Mucosa of descending colon (tissue), 3 donors: ENCODE measurements around the gene TMEM185B. TPM values are rescaled to one million over a fixed set of nuclear protein-coding genes. Genes with fewer than 3 reads are reported as not detected.

Experiments
- ATAC-seq: fragments of 200-7000 bp; cut with Tn5 transposase; one replicate; pipeline ENCODE4 v1.9.1; 2020; ENCODE audit warnings: mild to moderate bottlenecking, moderate library complexity
- DNase-seq, 3 donors: peaks; one replicate each; pipeline ENCODE4 v3.0.0-alpha.2; 2020
- H3K36me3 ChIP-seq: fragments of 200-600 bp; one replicate; pipeline ENCODE4 v1.8.0; 2021; ENCODE audit warnings: low read depth, mild to moderate bottlenecking
- H3K4me1 ChIP-seq: fragments of 200-600 bp; one replicate; pipeline ENCODE4 v1.8.0; 2021; ENCODE audit warnings: low read depth, mild to moderate bottlenecking
- H3K4me3 ChIP-seq: fragments of 200-600 bp; one replicate; pipeline ENCODE4 v1.8.0; 2021; ENCODE audit warnings: mild to moderate bottlenecking
- H3K9me3 ChIP-seq: fragments of 200-600 bp; one replicate; pipeline ENCODE4 v1.8.0; 2021; ENCODE audit warnings: mild to moderate bottlenecking
- intact Hi-C, 2 donors: fragments of 100-400 bp; cut with DNase I in 1 of 2; cut with micrococcal nuclease in 1 of 2; formaldehyde crosslinking; loops; one replicate each; pipeline versions ENCODE4 v1.11.0 to v1.11.1; 2022; cut with DNase I, micrococcal nuclease
- total RNA-seq, 3 donors: library from RNA; stranded (reverse); fragmentation: NEBNext Ultra II Directional in 2 of 3; extraction: Animal tissue kit (Norgen Biotek cat#: 25700) in 2 of 3; gene quantifications; one replicate each; pipeline versions ENCODE4 v1.2.1 to v1.2.4, GENCODE V29; 2021 to 2023
- TF ChIP-seq, protein P1 (sequence below): fragments of 200-600 bp; IDR thresholded peaks from one replicate; pipeline ENCODE4 v1.8.0; 2022; ENCODE audit warnings: antibody characterized with exemption, mild to moderate bottlenecking
- donor health status: DM: no; HTN: no; CAD: no; lungs with moderate emphysema.
- donor health status: DM: no; HTN: no; CAD: no.
- donor health status: DM: no; HTN: yes; CAD: no.

TMEM185B gene
- total RNA-seq, 3 donors from 2014 or later: 13.6 to 19.0 (median 14.2) TPM

GRCh38 chr2:120258196-120258595 lies 35.0 kb upstream of the TMEM185B start:
- intact Hi-C loops: no loop called here
- peaks cover 5% of the 10 kb centered on the region for H3K4me1 ChIP-seq
- no peaks in the 10 kb centered on the region for H3K36me3 ChIP-seq
- H3K4me3 ChIP-seq: no peak overlapping the region
- TF ChIP-seq, protein P1, sequence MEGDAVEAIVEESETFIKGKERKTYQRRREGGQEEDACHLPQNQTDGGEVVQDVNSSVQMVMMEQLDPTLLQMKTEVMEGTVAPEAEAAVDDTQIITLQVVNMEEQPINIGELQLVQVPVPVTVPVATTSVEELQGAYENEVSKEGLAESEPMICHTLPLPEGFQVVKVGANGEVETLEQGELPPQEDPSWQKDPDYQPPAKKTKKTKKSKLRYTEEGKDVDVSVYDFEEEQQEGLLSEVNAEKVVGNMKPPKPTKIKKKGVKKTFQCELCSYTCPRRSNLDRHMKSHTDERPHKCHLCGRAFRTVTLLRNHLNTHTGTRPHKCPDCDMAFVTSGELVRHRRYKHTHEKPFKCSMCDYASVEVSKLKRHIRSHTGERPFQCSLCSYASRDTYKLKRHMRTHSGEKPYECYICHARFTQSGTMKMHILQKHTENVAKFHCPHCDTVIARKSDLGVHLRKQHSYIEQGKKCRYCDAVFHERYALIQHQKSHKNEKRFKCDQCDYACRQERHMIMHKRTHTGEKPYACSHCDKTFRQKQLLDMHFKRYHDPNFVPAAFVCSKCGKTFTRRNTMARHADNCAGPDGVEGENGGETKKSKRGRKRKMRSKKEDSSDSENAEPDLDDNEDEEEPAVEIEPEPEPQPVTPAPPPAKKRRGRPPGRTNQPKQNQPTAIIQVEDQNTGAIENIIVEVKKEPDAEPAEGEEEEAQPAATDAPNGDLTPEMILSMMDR: no peak
- no peak for ATAC-seq
- no peaks in the 10 kb centered on the region for H3K9me3 ChIP-seq
- DNase-seq: no peak

- no peak for ATAC-seq
- no peak for DNase-seq
- Histone ChIP-seq H3K4me3 (no peak overlapping the region), H3K36me3 (no peaks in the 10 kb centered on the region), H3K9me3 (no peaks in the 10 kb centered on the region), H3K4me1 (peaks cover 5% of the 10 kb centered on the region)
- intact Hi-C loops: no loop called here
- TF ChIP-seq, protein P1: no peak
Measured at GRCh38 chr2:120257522-120257921, 34.3 kb upstream of the TMEM185B start.

DNA sequence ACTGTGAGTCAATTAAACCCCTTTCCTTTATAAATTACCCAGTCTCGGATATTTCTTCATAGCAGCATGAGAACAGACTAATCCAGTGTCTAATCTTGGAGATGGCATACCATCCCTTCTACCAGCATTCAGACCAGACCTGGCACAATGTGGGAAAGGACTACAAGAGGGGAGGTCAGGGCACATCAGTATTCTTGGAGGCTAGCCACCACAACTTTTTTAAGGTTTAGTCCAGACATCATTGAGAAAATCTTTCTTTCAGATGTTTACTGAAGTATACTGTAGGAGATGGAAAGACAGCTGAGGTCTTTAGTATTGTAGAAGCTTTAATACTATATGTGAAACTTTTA lies 33.4 kb upstream of the TMEM185B start:
- H3K36me3 ChIP-seq: no peaks in the 10 kb centered on the region
- DNase-seq (no peak), ATAC-seq (no peak)
- intact Hi-C loops: no loop called here
- TF ChIP-seq, protein P1: no peak
- H3K9me3 ChIP-seq: no peaks in the 10 kb centered on the region
- no peak overlapping the region for H3K4me3 ChIP-seq
- H3K4me1 ChIP-seq: peaks cover 9% of the 10 kb centered on the region

DNA sequence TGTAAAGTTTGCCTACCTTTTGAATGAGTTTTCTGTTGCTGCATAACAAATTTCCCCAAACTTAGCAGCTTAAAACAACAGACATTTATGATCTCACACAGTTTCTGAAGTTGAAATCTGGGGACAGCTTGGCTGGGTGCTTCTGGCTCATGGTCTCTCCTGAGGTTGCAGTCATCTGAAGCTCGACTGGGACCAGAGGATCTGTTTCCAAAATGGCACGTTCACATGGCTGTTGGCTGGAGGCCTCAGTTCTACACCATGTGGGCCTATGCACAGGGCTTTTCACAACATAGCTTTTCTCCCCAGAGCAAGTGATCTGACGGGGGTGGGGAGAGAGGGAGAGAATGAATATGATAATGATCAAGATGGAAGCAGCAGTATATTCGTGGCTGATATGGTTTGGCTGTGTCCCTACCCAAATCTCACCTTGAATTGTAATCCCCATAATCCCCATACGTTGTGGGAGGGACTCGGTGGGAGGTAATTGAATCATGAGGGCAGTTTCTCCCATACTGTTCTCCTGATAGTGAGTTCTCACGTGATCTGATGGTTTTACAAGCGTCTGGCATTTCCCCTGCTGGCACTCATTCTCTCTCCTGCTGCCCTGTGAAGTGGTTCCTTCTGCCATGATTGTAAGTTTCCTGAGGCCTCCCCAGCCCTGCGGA lies 32.9 kb upstream of the TMEM185B start:
- Histone ChIP-seq H3K4me3 (no peak overlapping the region), H3K4me1 (peaks cover 9% of the 10 kb centered on the region), H3K36me3 (no peaks in the 10 kb centered on the region), H3K9me3 (no peaks in the 10 kb centered on the region)
- intact Hi-C loops: no loop called here
- DNase-seq (no peak), ATAC-seq (no peak)
- TF ChIP-seq, protein P1: no peak

DNA sequence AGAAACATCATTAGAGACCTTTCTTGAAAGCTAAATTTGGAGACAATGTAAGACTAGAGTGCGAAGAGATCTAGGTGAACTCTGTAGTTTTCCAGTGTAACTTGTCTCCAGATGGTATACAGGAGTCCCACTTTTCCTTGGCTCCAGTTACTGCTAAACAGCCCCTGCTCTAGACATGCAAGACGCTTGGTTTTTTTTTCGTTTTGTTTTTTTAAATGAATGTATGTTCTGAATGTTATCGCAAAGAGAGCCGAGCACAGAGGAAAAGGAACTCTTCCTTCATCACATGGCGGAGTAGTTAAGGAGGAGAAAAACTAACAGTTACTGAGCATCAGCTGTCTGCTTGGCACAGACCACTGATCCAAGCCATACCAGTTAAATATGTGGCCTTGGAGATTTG lies 31.9 kb upstream of the TMEM185B start:
- H3K4me3 ChIP-seq: no peak overlapping the region
- DNase-seq (no peak), ATAC-seq (no peak)
- intact Hi-C loops: no loop called here
- TF ChIP-seq, protein P1: no peak
- H3K9me3 ChIP-seq: no peaks in the 10 kb centered on the region
- H3K4me1 ChIP-seq: peaks cover 9% of the 10 kb centered on the region
- H3K36me3 ChIP-seq: no peaks in the 10 kb centered on the region

- H3K9me3 ChIP-seq: no peaks in the 10 kb centered on the region
- intact Hi-C loops: no loop called here
- peaks cover 9% of the 10 kb centered on the region for H3K4me1 ChIP-seq
- H3K36me3 ChIP-seq: no peaks in the 10 kb centered on the region
- ATAC-seq (no peak), DNase-seq (no peak)
- TF ChIP-seq, protein P1: no peak
- H3K4me3 ChIP-seq: no peak overlapping the region
Measured at GRCh38 chr2:120254178-120254577, 31.0 kb upstream of the TMEM185B start.
